ENCODE measurements around the gene SPAG6.

SPAG6 gene

GRCh38 chr10:22321924-22322640 lies 23.2 kb upstream of the SPAG6 start:
- Histone ChIP-seq H3K4me3 (ENCODE audit: insufficient read depth, low read depth, low read length) (peak overlapping the region; percentile 69), H3K4me1 (ENCODE audit: control insufficient read depth, insufficient read depth, low read length) (peaks cover 30% of the 10 kb centered on the region), H3K9me3 (ENCODE audit: control insufficient read depth, low read length) (no peaks in the 10 kb centered on the region), H3K27me3 (ENCODE audit: control insufficient read depth, insufficient read depth, low read length, poor library complexity, severe bottlenecking) (peaks cover 82% of the 10 kb centered on the region), H3K36me3 (ENCODE audit: control insufficient read depth, insufficient read depth, low read length) (no peaks in the 10 kb centered on the region), H3K27ac (ENCODE audit: insufficient read depth, low read depth, low read length, poor library complexity, severe bottlenecking) (no peak overlapping the region)
- 0 to 1% methylated on average over 57 of the region's 57 CpGs for WGBS, 2 experiments

GRCh38 chr10:22322641-22323160 lies 22.6 kb upstream of the SPAG6 start:
- Histone ChIP-seq H3K4me3 (ENCODE audit: insufficient read depth, low read depth, low read length) (peak overlapping the region; percentile 69), H3K27ac (ENCODE audit: insufficient read depth, low read depth, low read length, poor library complexity, severe bottlenecking) (no peak overlapping the region), H3K4me1 (ENCODE audit: control insufficient read depth, insufficient read depth, low read length) (peaks cover 28% of the 10 kb centered on the region), H3K9me3 (ENCODE audit: control insufficient read depth, low read length) (no peaks in the 10 kb centered on the region), H3K36me3 (ENCODE audit: control insufficient read depth, insufficient read depth, low read length) (no peaks in the 10 kb centered on the region), H3K27me3 (ENCODE audit: control insufficient read depth, insufficient read depth, low read length, poor library complexity, severe bottlenecking) (peaks cover 80% of the 10 kb centered on the region)
- 8 to 18% methylated on average over 2 to 5 of the region's 5 CpGs for WGBS, 2 experiments

- 0 to 1% methylated on average over 4 to 5 of the region's 5 CpGs for WGBS, 2 experiments
- H3K4me1 ChIP-seq (ENCODE audit: control insufficient read depth, insufficient read depth, low read length) = peaks cover 28% of the 10 kb centered on the region
- H3K9me3 ChIP-seq (ENCODE audit: control insufficient read depth, low read length) = no peaks in the 10 kb centered on the region
- no peak overlapping the region for H3K4me3 ChIP-seq (ENCODE audit: insufficient read depth, low read depth, low read length)
- no peak overlapping the region for H3K27ac ChIP-seq (ENCODE audit: insufficient read depth, low read depth, low read length, poor library complexity, severe bottlenecking)
- peaks cover 71% of the 10 kb centered on the region for H3K27me3 ChIP-seq (ENCODE audit: control insufficient read depth, insufficient read depth, low read length, poor library complexity, severe bottlenecking)
- no peaks in the 10 kb centered on the region for H3K36me3 ChIP-seq (ENCODE audit: control insufficient read depth, insufficient read depth, low read length)
These were observed 21.6 kb upstream of the SPAG6 start for GRCh38 chr10:22323538-22324305.

- peaks cover 3% of the 10 kb centered on the region for H3K36me3 ChIP-seq (ENCODE audit: control insufficient read depth, insufficient read depth, low read length)
- no peak overlapping the region for H3K27ac ChIP-seq (ENCODE audit: insufficient read depth, low read depth, low read length, poor library complexity, severe bottlenecking)
- H3K27me3 ChIP-seq (ENCODE audit: control insufficient read depth, insufficient read depth, low read length, poor library complexity, severe bottlenecking) = peaks cover 64% of the 10 kb centered on the region
- H3K9me3 ChIP-seq (ENCODE audit: control insufficient read depth, low read length) = no peaks in the 10 kb centered on the region
- H3K4me3 ChIP-seq (ENCODE audit: insufficient read depth, low read depth, low read length) = no peak overlapping the region
- WGBS, 2 experiments = 6 to 12% methylated on average over 2 of the region's 4 CpGs
- H3K4me1 ChIP-seq (ENCODE audit: control insufficient read depth, insufficient read depth, low read length) = peaks cover 28% of the 10 kb centered on the region
These were observed 20.9 kb upstream of the SPAG6 start for GRCh38 chr10:22324413-22324812.

- H3K4me3 ChIP-seq (ENCODE audit: insufficient read depth, low read depth, low read length) = peak overlapping the region; percentile 54
- no peak overlapping the region for H3K27ac ChIP-seq (ENCODE audit: insufficient read depth, low read depth, low read length, poor library complexity, severe bottlenecking)
- peaks cover 7% of the 10 kb centered on the region for H3K36me3 ChIP-seq (ENCODE audit: control insufficient read depth, insufficient read depth, low read length)
- peaks cover 59% of the 10 kb centered on the region for H3K27me3 ChIP-seq (ENCODE audit: control insufficient read depth, insufficient read depth, low read length, poor library complexity, severe bottlenecking)
- peaks cover 28% of the 10 kb centered on the region for H3K4me1 ChIP-seq (ENCODE audit: control insufficient read depth, insufficient read depth, low read length)
- H3K9me3 ChIP-seq (ENCODE audit: control insufficient read depth, low read length) = no peaks in the 10 kb centered on the region
- WGBS, 2 experiments = 1 to 2% methylated on average over 9 of the region's 9 CpGs
These were observed 20.4 kb upstream of the SPAG6 start for GRCh38 chr10:22324893-22325271.

GRCh38 chr10:22325272-22326144 lies 19.8 kb upstream of the SPAG6 start:
- Histone ChIP-seq H3K4me3 (ENCODE audit: insufficient read depth, low read depth, low read length) (peak overlapping the region; percentile 54), H3K4me1 (ENCODE audit: control insufficient read depth, insufficient read depth, low read length) (peaks cover 28% of the 10 kb centered on the region), H3K9me3 (ENCODE audit: control insufficient read depth, low read length) (no peaks in the 10 kb centered on the region), H3K27ac (ENCODE audit: insufficient read depth, low read depth, low read length, poor library complexity, severe bottlenecking) (no peak overlapping the region), H3K36me3 (ENCODE audit: control insufficient read depth, insufficient read depth, low read length) (peaks cover 9% of the 10 kb centered on the region), H3K27me3 (ENCODE audit: control insufficient read depth, insufficient read depth, low read length, poor library complexity, severe bottlenecking) (peaks cover 55% of the 10 kb centered on the region)
- 0 to 1% methylated on average over 92 of the region's 92 CpGs for WGBS, 2 experiments

- no peaks in the 10 kb centered on the region for H3K9me3 ChIP-seq (ENCODE audit: control insufficient read depth, low read length)
- peaks cover 9% of the 10 kb centered on the region for H3K36me3 ChIP-seq (ENCODE audit: control insufficient read depth, insufficient read depth, low read length)
- H3K4me3 ChIP-seq (ENCODE audit: insufficient read depth, low read depth, low read length) = peak overlapping the region; percentile 36
- H3K27me3 ChIP-seq (ENCODE audit: control insufficient read depth, insufficient read depth, low read length, poor library complexity, severe bottlenecking) = peaks cover 61% of the 10 kb centered on the region
- 26 to 33% methylated on average over 7 to 8 of the region's 8 CpGs for WGBS, 2 experiments
- H3K27ac ChIP-seq (ENCODE audit: insufficient read depth, low read depth, low read length, poor library complexity, severe bottlenecking) = no peak overlapping the region
- H3K4me1 ChIP-seq (ENCODE audit: control insufficient read depth, insufficient read depth, low read length) = peaks cover 28% of the 10 kb centered on the region
These were observed 19.1 kb upstream of the SPAG6 start for GRCh38 chr10:22326145-22326702.

GRCh38 chr10:22329150-22329549 lies 16.1 kb upstream of the SPAG6 start:
- peaks cover 11% of the 10 kb centered on the region for H3K4me1 ChIP-seq (ENCODE audit: control insufficient read depth, insufficient read depth, low read length)
- H3K9me3 ChIP-seq (ENCODE audit: control insufficient read depth, low read length) = no peaks in the 10 kb centered on the region
- no peak overlapping the region for H3K27ac ChIP-seq (ENCODE audit: insufficient read depth, low read depth, low read length, poor library complexity, severe bottlenecking)
- 81 to 87% methylated on average over 3 of the region's 3 CpGs for WGBS, 2 experiments
- peaks cover 9% of the 10 kb centered on the region for H3K36me3 ChIP-seq (ENCODE audit: control insufficient read depth, insufficient read depth, low read length)
- H3K4me3 ChIP-seq (ENCODE audit: insufficient read depth, low read depth, low read length) = no peak overlapping the region
- H3K27me3 ChIP-seq (ENCODE audit: control insufficient read depth, insufficient read depth, low read length, poor library complexity, severe bottlenecking) = peaks cover 66% of the 10 kb centered on the region

GRCh38 chr10:22332116-22332692 lies 13.1 kb upstream of the SPAG6 start:
- H3K9me3 ChIP-seq (ENCODE audit: control insufficient read depth, low read length) = no peaks in the 10 kb centered on the region
- H3K27me3 ChIP-seq (ENCODE audit: control insufficient read depth, insufficient read depth, low read length, poor library complexity, severe bottlenecking) = peaks cover 70% of the 10 kb centered on the region
- peaks cover 9% of the 10 kb centered on the region for H3K36me3 ChIP-seq (ENCODE audit: control insufficient read depth, insufficient read depth, low read length)
- peaks cover 2% of the 10 kb centered on the region for H3K4me1 ChIP-seq (ENCODE audit: control insufficient read depth, insufficient read depth, low read length)
- no peak overlapping the region for H3K27ac ChIP-seq (ENCODE audit: insufficient read depth, low read depth, low read length, poor library complexity, severe bottlenecking)
- 8 to 10% methylated on average over 7 of the region's 7 CpGs for WGBS, 2 experiments
- H3K4me3 ChIP-seq (ENCODE audit: insufficient read depth, low read depth, low read length) = no peak overlapping the region

Data from ectodermal cell (in vitro differentiated cells).